Smooth muscle cell (in vitro differentiated cells): Measurements from ENCODE around the gene PPP2R2C. TPM values are rescaled to one million over a fixed set of nuclear protein-coding genes. Genes with fewer than 3 reads are reported as not detected.

ENCODE experiments used
- DNase-seq: peaks from one replicate; lab custom pipeline; 2025; ENCODE audit not compliant: unreplicated experiment; lab: John Stamatoyannopoulos, UW
- H2AFZ ChIP-seq: fragments of 200-600 bp; sonication (generic); 2 replicates; pipeline ENCODE4 v1.6.0; 2016; ENCODE audit warnings: antibody characterized with exemption, low read depth, mild to moderate bottlenecking
- H3F3A ChIP-seq: fragments of 200-600 bp; sonication (generic); 2 replicates; pipeline ENCODE4 v1.6.0; 2017; ENCODE audit warnings: antibody characterized with exemption, low read depth
- H3K27ac ChIP-seq: fragments of 200-600 bp; sonication (generic); 2 replicates; pipeline ENCODE4 v1.5.1; 2016; ENCODE audit warnings: low read depth, mild to moderate bottlenecking
- H3K27me3 ChIP-seq: fragments of 200-600 bp; sonication (generic); 2 replicates; pipeline ENCODE4 v1.6.1; 2016; ENCODE audit warnings: low read depth, mild to moderate bottlenecking
- H3K36me3 ChIP-seq: fragments of 200-600 bp; sonication (generic); 2 replicates; pipeline ENCODE4 v1.5.1; 2016; ENCODE audit warnings: low read depth
- H3K4me1 ChIP-seq: fragments of 200-600 bp; sonication (generic); 2 replicates; pipeline ENCODE4 v1.5.1; 2016; ENCODE audit warnings: low read depth
- H3K4me2 ChIP-seq: fragments of 200-600 bp; sonication (generic); 2 replicates; pipeline ENCODE4 v1.6.0; 2016; ENCODE audit warnings: mild to moderate bottlenecking
- H3K4me3 ChIP-seq: fragments of 200-600 bp; sonication (generic); 2 replicates; pipeline ENCODE4 v1.5.1; 2016; ENCODE audit warnings: mild to moderate bottlenecking
- H3K79me2 ChIP-seq: fragments of 200-600 bp; sonication (generic); 2 replicates; pipeline ENCODE4 v1.6.0; 2016; ENCODE audit warnings: low read depth, mild to moderate bottlenecking
- H3K9ac ChIP-seq: fragments of 200-600 bp; sonication (generic); 2 replicates; pipeline ENCODE4 v1.6.0; 2016; ENCODE audit warnings: low read depth
- H3K9me3 ChIP-seq: fragments of 200-600 bp; sonication (generic); replicated peaks from 2 replicates; pipeline ENCODE4 v1.5.1; 2016; ENCODE audit warnings: low read depth
- H4K20me1 ChIP-seq: fragments of 200-600 bp; sonication (generic); 2 replicates; pipeline ENCODE4 v1.6.0; 2016; ENCODE audit warnings: low read depth
- WGBS: methylation state at CpG from one replicate; pipeline ENCODE4 v1.1.7; 2016; ENCODE audit warnings: low lambda C conversion rate; 5-methylcytosine and 5-hydroxymethylcytosine counted together
- polyA plus RNA-seq: library from polyadenylated mRNA; unstranded; fragments of >200 nt; fragmentation: Nextera tagmentation; extraction: Ambion mirVana; gene quantifications from 2 replicates; pipeline ENCODE4 v1.2.1, GENCODE V29; 2016
- total RNA-seq: library from RNA; depleted of rRNA; stranded (reverse); fragments of >200 nt; gene quantifications from 2 replicates; pipeline ENCODE4 v1.2.3, GENCODE V29; 2014
- TF ChIP-seq, protein P1 (sequence below): fragments of 200-600 bp; sonication (generic); IDR thresholded peaks from 2 replicates; pipeline ENCODE4 v1.5.1; 2017; ENCODE audit warnings: borderline replicate concordance, mild to moderate bottlenecking, antibody characterized with exemption; ENCODE audit not compliant: insufficient read depth, poor library complexity, severe bottlenecking

The PPP2R2C gene
- total and polyA plus RNA-seq, 2 experiments from 2014 or later = 0.54 to 1.8 TPM

- H4K20me1 ChIP-seq = no peaks in the 10 kb centered on the region
- TF ChIP-seq, protein P1, sequence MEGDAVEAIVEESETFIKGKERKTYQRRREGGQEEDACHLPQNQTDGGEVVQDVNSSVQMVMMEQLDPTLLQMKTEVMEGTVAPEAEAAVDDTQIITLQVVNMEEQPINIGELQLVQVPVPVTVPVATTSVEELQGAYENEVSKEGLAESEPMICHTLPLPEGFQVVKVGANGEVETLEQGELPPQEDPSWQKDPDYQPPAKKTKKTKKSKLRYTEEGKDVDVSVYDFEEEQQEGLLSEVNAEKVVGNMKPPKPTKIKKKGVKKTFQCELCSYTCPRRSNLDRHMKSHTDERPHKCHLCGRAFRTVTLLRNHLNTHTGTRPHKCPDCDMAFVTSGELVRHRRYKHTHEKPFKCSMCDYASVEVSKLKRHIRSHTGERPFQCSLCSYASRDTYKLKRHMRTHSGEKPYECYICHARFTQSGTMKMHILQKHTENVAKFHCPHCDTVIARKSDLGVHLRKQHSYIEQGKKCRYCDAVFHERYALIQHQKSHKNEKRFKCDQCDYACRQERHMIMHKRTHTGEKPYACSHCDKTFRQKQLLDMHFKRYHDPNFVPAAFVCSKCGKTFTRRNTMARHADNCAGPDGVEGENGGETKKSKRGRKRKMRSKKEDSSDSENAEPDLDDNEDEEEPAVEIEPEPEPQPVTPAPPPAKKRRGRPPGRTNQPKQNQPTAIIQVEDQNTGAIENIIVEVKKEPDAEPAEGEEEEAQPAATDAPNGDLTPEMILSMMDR = no peak
- no peaks in the 10 kb centered on the region for H3F3A ChIP-seq
- H3K9ac ChIP-seq = no peak overlapping the region
- DNase-seq = no peak
- no peak overlapping the region for H2AFZ ChIP-seq
- no peak overlapping the region for H3K4me3 ChIP-seq
- H3K36me3 ChIP-seq = no peaks in the 10 kb centered on the region
- H3K4me1 ChIP-seq = peaks cover 6% of the 10 kb centered on the region
- H3K27ac ChIP-seq = no peak overlapping the region
- H3K4me2 ChIP-seq = no peak overlapping the region
- H3K79me2 ChIP-seq = no peaks in the 10 kb centered on the region
- WGBS = 96% methylated on average over 4 of the region's 4 CpGs
- no peaks in the 10 kb centered on the region for H3K9me3 ChIP-seq
- no peaks in the 10 kb centered on the region for H3K27me3 ChIP-seq
Observed at GRCh38 chr4:6381571-6382123, 90.8 kb downstream of the PPP2R2C start.

DNA sequence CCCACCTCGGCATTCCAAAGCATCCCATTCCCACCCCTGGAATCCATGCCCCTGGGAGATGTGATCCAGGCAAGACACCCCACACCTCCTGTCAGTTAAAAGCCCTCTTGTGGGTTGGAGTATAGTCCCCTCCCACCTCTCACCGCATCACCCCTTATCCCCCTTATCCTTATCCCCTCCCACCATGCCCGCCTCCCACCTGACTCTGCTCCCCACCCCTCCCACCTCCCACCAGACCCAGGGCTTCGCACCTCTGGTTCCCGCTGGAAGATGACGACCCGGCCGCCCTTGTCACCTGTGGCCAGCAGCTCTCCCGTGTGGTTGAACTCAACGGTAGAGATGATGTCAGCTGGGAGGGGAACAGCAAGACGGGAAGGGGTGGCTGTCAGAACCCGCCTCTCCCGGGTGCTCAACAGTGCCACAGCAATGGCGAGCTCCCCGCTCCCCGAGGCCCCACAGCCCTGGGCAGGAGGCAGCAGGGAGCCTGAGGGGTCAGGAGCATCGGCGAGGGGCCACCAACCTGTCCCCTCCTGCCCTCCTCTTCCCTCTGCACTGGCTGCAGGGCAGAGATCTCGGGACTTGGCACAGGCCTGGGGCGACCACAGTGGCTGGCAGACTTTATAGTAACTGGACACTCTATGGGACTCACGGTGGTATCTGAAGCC is 91.5 kb downstream of the PPP2R2C start:
- no peak for DNase-seq
- Histone ChIP-seq H3K4me3 (no peak overlapping the region), H3K79me2 (no peaks in the 10 kb centered on the region), H3F3A (no peaks in the 10 kb centered on the region), H3K9me3 (no peaks in the 10 kb centered on the region), H4K20me1 (no peaks in the 10 kb centered on the region), H3K4me1 (peaks cover 6% of the 10 kb centered on the region), H3K27me3 (no peaks in the 10 kb centered on the region), H3K4me2 (no peak overlapping the region), H3K27ac (no peak overlapping the region), H3K9ac (no peak overlapping the region), H2AFZ (no peak overlapping the region), H3K36me3 (no peaks in the 10 kb centered on the region)
- 82% methylated on average over 20 of the region's 21 CpGs for WGBS
- TF ChIP-seq, protein P1 = no peak

DNA sequence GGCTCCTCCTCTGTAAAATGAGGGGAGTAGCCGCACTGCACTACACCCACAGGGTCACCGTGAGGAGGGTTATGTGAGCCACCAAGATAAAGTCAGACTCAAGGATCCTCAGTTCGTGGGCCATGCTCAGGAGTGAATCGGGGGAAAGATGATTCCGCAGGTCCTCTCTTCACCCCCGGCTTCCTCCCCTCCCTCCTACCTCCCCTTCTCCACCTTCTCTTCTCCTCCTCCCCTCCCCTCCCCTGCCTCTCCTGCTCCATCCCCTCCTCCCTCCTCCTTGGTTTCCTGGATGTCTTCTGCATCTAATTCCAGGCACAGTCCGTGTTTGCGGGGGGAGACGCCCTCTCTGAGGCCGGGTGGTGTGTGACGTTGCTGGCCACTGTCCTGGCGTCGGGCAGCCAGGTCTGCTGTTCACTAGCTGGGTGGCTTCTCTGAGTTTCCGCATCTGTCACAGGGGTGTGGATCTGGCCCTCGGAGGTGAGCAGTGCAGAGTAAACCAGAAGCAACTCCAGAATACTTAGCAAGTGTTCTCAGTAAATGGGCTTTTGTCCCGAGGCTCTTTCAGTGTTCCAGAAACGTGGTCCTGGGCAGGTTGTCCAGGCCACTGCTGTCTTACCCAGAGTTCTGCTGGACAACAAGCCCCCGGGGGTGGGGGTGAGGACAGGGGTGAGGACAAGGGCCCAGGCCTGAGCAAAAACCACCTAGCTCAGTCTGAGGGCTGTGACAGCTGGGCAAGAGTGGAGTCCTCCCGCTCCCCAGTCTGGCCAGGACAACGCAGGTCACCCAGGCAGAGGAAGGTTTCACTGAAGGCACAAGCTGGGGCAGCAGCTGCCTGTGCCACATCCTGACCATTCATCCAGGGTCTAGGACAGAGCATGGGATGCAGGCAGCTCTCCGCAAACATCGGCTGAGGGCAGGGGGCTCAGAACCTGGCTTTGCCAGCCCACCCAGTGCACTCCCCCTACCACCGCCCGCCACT is 92.4 kb downstream of the PPP2R2C start:
- Histone ChIP-seq H3K27ac (no peak overlapping the region), H3K4me2 (no peak overlapping the region), H3K4me3 (no peak overlapping the region), H3K9ac (no peak overlapping the region), H3K27me3 (no peaks in the 10 kb centered on the region), H3K79me2 (no peaks in the 10 kb centered on the region), H2AFZ (no peak overlapping the region), H3K9me3 (no peaks in the 10 kb centered on the region), H3F3A (no peaks in the 10 kb centered on the region), H3K36me3 (no peaks in the 10 kb centered on the region), H3K4me1 (peaks cover 6% of the 10 kb centered on the region), H4K20me1 (no peaks in the 10 kb centered on the region)
- DNase-seq = no peak
- WGBS = 72% methylated on average over 24 of the region's 24 CpGs
- TF ChIP-seq, protein P1 = no peak
